ENCODE measurements around the gene UST. TPM values are rescaled to one million over a fixed set of nuclear protein-coding genes. Genes with fewer than 3 reads are reported as not detected.
"Not testable (repeated sequence)": the region's sequence is repeated elsewhere in the genome, so short reads cannot be mapped to it uniquely, and the experiment has no call there.

UST gene
- total and polyA plus RNA-seq, 3 donors from 2014 or later: 14.9 to 16.0 (median 14.9) TPM

DNA sequence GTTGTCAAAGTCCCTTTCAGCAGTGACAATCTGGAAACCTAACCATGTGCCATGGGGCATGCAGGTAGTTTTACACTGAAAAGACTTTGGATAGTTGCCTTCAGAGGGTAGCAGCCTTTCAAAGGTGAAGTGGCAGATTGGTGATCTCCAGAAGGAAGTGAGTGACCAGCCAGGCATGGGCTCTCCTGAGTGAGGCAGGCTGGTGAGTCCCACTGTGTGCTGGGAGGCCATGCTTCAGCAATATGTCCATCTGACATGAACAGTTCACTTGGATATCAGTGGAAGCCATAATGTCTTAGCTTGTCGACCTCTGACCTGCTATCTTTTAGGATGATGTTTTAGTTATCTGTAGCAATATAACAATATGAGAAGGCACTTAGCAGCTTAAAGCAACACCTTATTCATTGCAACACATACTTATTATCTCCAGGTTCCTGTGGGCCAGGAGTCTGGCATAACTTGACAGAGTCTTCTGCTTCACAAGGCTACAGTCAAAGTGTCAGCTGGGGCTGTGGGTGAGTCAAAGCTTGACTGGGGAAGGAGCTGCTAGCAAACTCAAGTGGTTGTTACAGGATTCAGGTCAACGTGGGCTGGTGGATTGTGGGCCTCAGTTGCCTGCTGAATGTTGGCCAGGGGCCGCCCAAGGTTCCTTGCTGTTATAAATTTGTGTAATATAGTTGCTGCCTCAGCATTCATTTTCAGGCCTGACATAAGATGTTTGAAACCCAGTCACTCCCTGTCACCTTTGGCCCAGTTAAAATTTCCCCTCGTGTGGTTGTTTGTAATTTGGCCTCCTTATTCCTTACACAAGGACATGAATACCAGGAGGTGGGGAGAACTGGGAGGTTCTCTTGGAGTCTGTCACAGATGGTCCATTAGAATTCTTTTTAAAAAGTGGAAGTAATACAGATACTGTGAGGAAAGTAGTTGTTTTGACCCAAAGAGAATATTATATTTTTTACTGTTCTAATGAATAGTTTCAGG lies 100.2 kb downstream of the UST start:
- intact Hi-C loops (cut with DNase I; ENCODE audit: low total_unique reads): no loop called here
- no peaks in the 10 kb centered on the region for H3K36me3 ChIP-seq (ENCODE audit: low read depth, missing control alignments)
- H3K4me3 ChIP-seq: no peak overlapping the region
- TF ChIP-seq, protein P1, sequence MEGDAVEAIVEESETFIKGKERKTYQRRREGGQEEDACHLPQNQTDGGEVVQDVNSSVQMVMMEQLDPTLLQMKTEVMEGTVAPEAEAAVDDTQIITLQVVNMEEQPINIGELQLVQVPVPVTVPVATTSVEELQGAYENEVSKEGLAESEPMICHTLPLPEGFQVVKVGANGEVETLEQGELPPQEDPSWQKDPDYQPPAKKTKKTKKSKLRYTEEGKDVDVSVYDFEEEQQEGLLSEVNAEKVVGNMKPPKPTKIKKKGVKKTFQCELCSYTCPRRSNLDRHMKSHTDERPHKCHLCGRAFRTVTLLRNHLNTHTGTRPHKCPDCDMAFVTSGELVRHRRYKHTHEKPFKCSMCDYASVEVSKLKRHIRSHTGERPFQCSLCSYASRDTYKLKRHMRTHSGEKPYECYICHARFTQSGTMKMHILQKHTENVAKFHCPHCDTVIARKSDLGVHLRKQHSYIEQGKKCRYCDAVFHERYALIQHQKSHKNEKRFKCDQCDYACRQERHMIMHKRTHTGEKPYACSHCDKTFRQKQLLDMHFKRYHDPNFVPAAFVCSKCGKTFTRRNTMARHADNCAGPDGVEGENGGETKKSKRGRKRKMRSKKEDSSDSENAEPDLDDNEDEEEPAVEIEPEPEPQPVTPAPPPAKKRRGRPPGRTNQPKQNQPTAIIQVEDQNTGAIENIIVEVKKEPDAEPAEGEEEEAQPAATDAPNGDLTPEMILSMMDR (IDR thresholded peaks at IDR 0.05): no peak
- no peak for TF ChIP-seq POLR2A (IDR thresholded peaks at IDR 0.05)
- no peaks in the 10 kb centered on the region for H3K27me3 ChIP-seq
- peak; percentile 18 for DNase-seq
- no peaks in the 10 kb centered on the region for H3K9me3 ChIP-seq
- no peaks in the 10 kb centered on the region for H3K4me1 ChIP-seq
- peak overlapping the region in 1 of 2 donors; percentile 1 for H3K27ac ChIP-seq
- 67 to 70% methylated on average over 4 of the region's 4 CpGs for WGBS, 2 donors

GRCh38 chr6:148848915-148849314 lies 102.1 kb downstream of the UST start:
- Histone ChIP-seq H3K27ac (no peak overlapping the region), H3K4me1 (no peaks in the 10 kb centered on the region), H3K36me3 (ENCODE audit: low read depth, missing control alignments) (no peaks in the 10 kb centered on the region), H3K27me3 (no peaks in the 10 kb centered on the region), H3K4me3 (no peak overlapping the region), H3K9me3 (no peaks in the 10 kb centered on the region)
- TF ChIP-seq POLR2A (IDR thresholded peaks at IDR 0.05): no peak
- TF ChIP-seq, protein P1 (IDR thresholded peaks at IDR 0.05): no peak
- intact Hi-C loops (cut with DNase I; ENCODE audit: low total_unique reads): no loop called here
- WGBS, 2 donors: 70 to 83% methylated on average over 4 of the region's 4 CpGs
- no peak for DNase-seq

- H3K4me3 ChIP-seq; DNase-seq; H3K9me3 ChIP-seq; H3K27ac ChIP-seq; H3K27me3 ChIP-seq; intact Hi-C loops (cut with DNase I; ENCODE audit: low total_unique reads); H3K36me3 ChIP-seq (ENCODE audit: low read depth, missing control alignments); H3K4me1 ChIP-seq: not testable (repeated sequence)
- 88 to 93% methylated on average over 5 of the region's 5 CpGs for WGBS, 2 donors
These were observed 102.6 kb downstream of the UST start for GRCh38 chr6:148849449-148849848.

GRCh38 chr6:148850964-148851363 lies 104.1 kb downstream of the UST start:
- no peaks in the 10 kb centered on the region for H3K27me3 ChIP-seq
- no peaks in the 10 kb centered on the region for H3K4me1 ChIP-seq
- 93 to 94% methylated on average over 3 of the region's 3 CpGs for WGBS, 2 donors
- no peak overlapping the region for H3K4me3 ChIP-seq
- TF ChIP-seq POLR2A (IDR thresholded peaks at IDR 0.05): no peak
- TF ChIP-seq, protein P1 (IDR thresholded peaks at IDR 0.05): no peak
- no peaks in the 10 kb centered on the region for H3K9me3 ChIP-seq
- no peak for DNase-seq
- no peak overlapping the region for H3K27ac ChIP-seq
- intact Hi-C loops (cut with DNase I; ENCODE audit: low total_unique reads): no loop called here
- no peaks in the 10 kb centered on the region for H3K36me3 ChIP-seq (ENCODE audit: low read depth, missing control alignments)

GRCh38 chr6:148851683-148852556 lies 105.1 kb downstream of the UST start:
- no peaks in the 10 kb centered on the region for H3K4me1 ChIP-seq
- DNase-seq: no peak
- intact Hi-C loops (cut with DNase I; ENCODE audit: low total_unique reads): no loop called here
- TF ChIP-seq POLR2A (IDR thresholded peaks at IDR 0.05): no peak
- TF ChIP-seq, protein P1 (IDR thresholded peaks at IDR 0.05): no peak
- H3K36me3 ChIP-seq (ENCODE audit: low read depth, missing control alignments): no peaks in the 10 kb centered on the region
- no peaks in the 10 kb centered on the region for H3K27me3 ChIP-seq
- no peaks in the 10 kb centered on the region for H3K9me3 ChIP-seq
- WGBS, 2 donors: 79 to 80% methylated on average over 16 of the region's 16 CpGs
- no peak overlapping the region for H3K27ac ChIP-seq
- no peak overlapping the region for H3K4me3 ChIP-seq
